PC-9 (cell line): ENCODE data around the gene LGALS1. TPM values are rescaled to one million over a fixed set of nuclear protein-coding genes. Genes with fewer than 3 reads are reported as not detected.

Experiments
- BruUV-seq: library from RNA; stranded (reverse); fragments of 400-500 nt; replicated peaks from 2 replicates; lab custom pipeline; 2021; lab: Mats Ljungman, UMichigan
- CTCF ChIA-PET: fragments of 300-600 bp; sonication (Branson Sonifier 250); formaldehyde crosslinking; loops from one replicate; lab custom pipeline; 2022; ENCODE audit warnings: antibody characterized with exemption; lab: Charles Lee
- POLR2A ChIA-PET: fragments of 300-600 bp; sonication (Branson Sonifier 250); formaldehyde crosslinking; loops from one replicate; lab custom pipeline; 2022; ENCODE audit warnings: antibody characterized with exemption; ENCODE audit not compliant: unreplicated experiment; lab: Charles Lee
- DNase-seq, 2 experiments: peaks; one replicate each; pipeline versions ENCODE4 v3.0.0 to v3.0.0-alpha.2; 2015 to 2022; ENCODE audit warnings: mixed read lengths in 1 of 2
- H2AFZ ChIP-seq: fragments of 200-600 bp; sonication (generic); 2 replicates; pipeline ENCODE4 v1.8.1; 2017; ENCODE audit warnings: antibody characterized with exemption
- H3F3A ChIP-seq: fragments of 200-600 bp; sonication (generic); 2 replicates; pipeline ENCODE4 v1.8.1; 2017; ENCODE audit warnings: antibody characterized with exemption, mild to moderate bottlenecking, low read depth; ENCODE audit not compliant: insufficient read depth
- H3K27ac ChIP-seq: fragments of 200-600 bp; sonication (generic); 2 replicates; pipeline ENCODE4 v1.6.1; 2016; ENCODE audit warnings: mixed run types
- H3K27me3 ChIP-seq: fragments of 200-600 bp; sonication (generic); 2 replicates; pipeline ENCODE4 v1.6.1; 2016; ENCODE audit warnings: low read depth, mixed run types; ENCODE audit not compliant: insufficient read depth
- H3K36me3 ChIP-seq: fragments of 200-600 bp; sonication (generic); 2 replicates; pipeline ENCODE4 v1.6.1; 2016; ENCODE audit warnings: low read depth, mixed run types
- H3K4me1 ChIP-seq: fragments of 200-600 bp; sonication (generic); replicated peaks from 2 replicates; pipeline ENCODE4 v1.6.1; 2016; ENCODE audit warnings: mixed run types; ENCODE audit not compliant: insufficient read depth
- H3K4me2 ChIP-seq: fragments of 200-600 bp; sonication (generic); 2 replicates; pipeline ENCODE4 v1.6.1; 2017; ENCODE audit warnings: mixed run types
- H3K4me3 ChIP-seq: fragments of 200-600 bp; sonication (generic); 2 replicates; pipeline ENCODE4 v1.6.1; 2016; ENCODE audit warnings: mixed run types
- H3K79me2 ChIP-seq: fragments of 200-600 bp; sonication (generic); 2 replicates; pipeline ENCODE4 v1.6.1; 2017; ENCODE audit warnings: low read depth, mixed run types
- H3K9me2 ChIP-seq: fragments of 200-600 bp; sonication (generic); 2 replicates; pipeline ENCODE4 v1.8.1; 2017; ENCODE audit warnings: mild to moderate bottlenecking; ENCODE audit not compliant: insufficient read depth
- H3K9me3 ChIP-seq: fragments of 200-600 bp; sonication (generic); 2 replicates; pipeline ENCODE4 v1.8.1; 2016; ENCODE audit warnings: low read depth; ENCODE audit not compliant: insufficient read depth
- H4K20me1 ChIP-seq: fragments of 200-600 bp; sonication (generic); 2 replicates; pipeline ENCODE4 v1.8.1; 2017; ENCODE audit not compliant: insufficient read depth
- EZH2 ChIP-seq: fragments of 200-600 bp; sonication (generic); IDR thresholded peaks from 2 replicates; pipeline ENCODE4 v1.8.0; 2017; ENCODE audit warnings: antibody characterized with exemption, low read depth
- intact Hi-C: fragments of 100-400 bp; cut with micrococcal nuclease; formaldehyde crosslinking; loops from one replicate; pipeline ENCODE4 v1.10.0; 2022; ENCODE audit not compliant: unreplicated experiment
- total RNA-seq: library from RNA; stranded (reverse); gene quantifications from 2 replicates; pipeline ENCODE4 v1.2.3, GENCODE V29; 2021
- TF ChIP-seq, protein P1 (sequence below): fragments of 200-600 bp; sonication (generic); conservative IDR thresholded peaks from 2 replicates; pipeline ENCODE4 v1.6.1; 2017; ENCODE audit warnings: mixed run types, antibody characterized with exemption, mild to moderate bottlenecking, moderate library complexity

LGALS1 gene
- total RNA-seq, 1 experiment from 2014 or later, result 791 TPM

DNA sequence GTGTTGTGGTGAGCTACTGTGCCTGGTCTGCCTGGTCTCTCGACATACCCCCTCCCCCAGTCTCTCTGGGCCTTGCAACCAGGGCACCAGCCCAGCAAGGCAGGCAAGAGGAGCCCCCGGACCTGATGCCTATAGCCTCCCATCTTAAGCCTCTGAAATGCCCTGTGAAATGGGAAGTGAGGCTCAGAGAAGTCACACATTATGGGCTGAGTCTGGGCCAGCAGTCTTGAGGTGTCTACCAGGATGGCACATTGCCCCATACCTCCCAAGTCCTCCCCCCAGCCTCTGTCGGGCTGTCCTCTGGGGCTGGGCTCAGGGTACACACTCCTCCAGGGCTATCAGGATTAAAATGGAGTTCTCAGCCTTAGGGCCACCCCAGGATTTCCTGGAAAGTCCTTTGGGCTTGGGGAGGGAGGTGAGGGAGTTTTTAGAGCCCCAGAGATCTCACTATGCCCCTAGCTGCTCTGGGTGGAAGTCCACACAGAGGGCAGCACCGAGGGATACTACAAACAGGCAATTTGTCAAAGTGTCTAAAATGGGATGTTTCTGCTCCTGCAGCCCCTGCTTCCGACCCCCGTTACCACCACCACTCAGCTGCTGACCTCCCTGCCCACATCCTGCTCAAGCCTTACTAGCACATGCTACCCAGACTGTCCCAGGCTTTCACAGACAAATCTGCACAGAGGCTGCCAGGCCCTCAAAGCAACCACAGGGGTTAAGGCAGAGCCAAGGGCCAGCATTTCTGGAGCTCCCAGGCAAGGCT, 39.1 kb upstream of the LGALS1 start:
- H3K4me3 ChIP-seq, result no peak overlapping the region
- no TSS peak for BruUV-seq
- no peaks in the 10 kb centered on the region for H3K27me3 ChIP-seq
- H4K20me1 ChIP-seq, result no peaks in the 10 kb centered on the region
- POLR2A ChIA-PET, result interaction anchor here (0.6 kb wide), 1 partner anchor 152 kb away, joined by 22 read pairs; no protein-coding TSS in a partner anchor
- H3K9me3 ChIP-seq, result no peaks in the 10 kb centered on the region
- intact Hi-C loops, result no loop called here
- no peak for DNase-seq
- no peak overlapping the region for H3K27ac ChIP-seq
- H3K4me2 ChIP-seq, result no peak overlapping the region
- no peak for TF ChIP-seq EZH2
- TF ChIP-seq, protein P1, sequence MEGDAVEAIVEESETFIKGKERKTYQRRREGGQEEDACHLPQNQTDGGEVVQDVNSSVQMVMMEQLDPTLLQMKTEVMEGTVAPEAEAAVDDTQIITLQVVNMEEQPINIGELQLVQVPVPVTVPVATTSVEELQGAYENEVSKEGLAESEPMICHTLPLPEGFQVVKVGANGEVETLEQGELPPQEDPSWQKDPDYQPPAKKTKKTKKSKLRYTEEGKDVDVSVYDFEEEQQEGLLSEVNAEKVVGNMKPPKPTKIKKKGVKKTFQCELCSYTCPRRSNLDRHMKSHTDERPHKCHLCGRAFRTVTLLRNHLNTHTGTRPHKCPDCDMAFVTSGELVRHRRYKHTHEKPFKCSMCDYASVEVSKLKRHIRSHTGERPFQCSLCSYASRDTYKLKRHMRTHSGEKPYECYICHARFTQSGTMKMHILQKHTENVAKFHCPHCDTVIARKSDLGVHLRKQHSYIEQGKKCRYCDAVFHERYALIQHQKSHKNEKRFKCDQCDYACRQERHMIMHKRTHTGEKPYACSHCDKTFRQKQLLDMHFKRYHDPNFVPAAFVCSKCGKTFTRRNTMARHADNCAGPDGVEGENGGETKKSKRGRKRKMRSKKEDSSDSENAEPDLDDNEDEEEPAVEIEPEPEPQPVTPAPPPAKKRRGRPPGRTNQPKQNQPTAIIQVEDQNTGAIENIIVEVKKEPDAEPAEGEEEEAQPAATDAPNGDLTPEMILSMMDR, result no peak; the same call in 1 of the 2 replicates
- peaks cover 7% of the 10 kb centered on the region for H3K79me2 ChIP-seq
- no peak overlapping the region for H2AFZ ChIP-seq
- H3K36me3 ChIP-seq, result no peaks in the 10 kb centered on the region
- H3K4me1 ChIP-seq, result peaks cover 26% of the 10 kb centered on the region
- peaks cover 46% of the 10 kb centered on the region for H3F3A ChIP-seq
- CTCF ChIA-PET, result interaction anchor here (0.7 to 1.6 kb wide), 2 partner anchors 29 to 34 kb away, joined by 3 to 8 read pairs; no protein-coding TSS in a partner anchor
- H3K9me2 ChIP-seq, result no peaks in the 10 kb centered on the region

DNA sequence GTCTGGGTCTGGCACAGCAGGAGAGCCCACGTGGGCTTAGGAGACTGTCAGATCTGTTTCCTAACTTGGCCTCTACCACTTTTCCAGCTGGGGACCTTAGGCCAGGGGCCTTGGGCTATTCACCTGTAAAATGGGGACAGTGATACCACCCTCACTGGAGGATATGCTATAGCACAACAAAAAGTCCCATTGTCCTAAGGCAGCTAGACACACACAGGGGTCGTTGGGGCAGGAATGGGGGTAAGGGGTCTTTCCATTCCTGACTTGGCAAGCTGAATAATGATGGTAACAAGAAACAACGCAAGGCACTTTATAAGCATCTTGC, 38.5 kb upstream of the LGALS1 start:
- no peak overlapping the region for H3K27ac ChIP-seq
- CTCF ChIA-PET, result interaction anchor here (1.6 kb wide), 1 partner anchor 30 kb away, joined by 8 read pairs; no protein-coding TSS in a partner anchor
- no peaks in the 10 kb centered on the region for H3K36me3 ChIP-seq
- no peak for TF ChIP-seq EZH2
- TF ChIP-seq, protein P1, result no peak
- H3K9me2 ChIP-seq, result no peaks in the 10 kb centered on the region
- DNase-seq, result no peak
- intact Hi-C loops, result no loop called here
- H3K27me3 ChIP-seq, result no peaks in the 10 kb centered on the region
- no peak overlapping the region for H3K4me3 ChIP-seq
- peaks cover 32% of the 10 kb centered on the region for H3K4me1 ChIP-seq
- H4K20me1 ChIP-seq, result no peaks in the 10 kb centered on the region
- no peak overlapping the region for H2AFZ ChIP-seq
- BruUV-seq, result no TSS peak
- POLR2A ChIA-PET, result interaction anchor here (0.6 kb wide), 1 partner anchor 152 kb away, joined by 22 read pairs; no protein-coding TSS in a partner anchor
- H3K9me3 ChIP-seq, result no peaks in the 10 kb centered on the region
- H3K4me2 ChIP-seq, result no peak overlapping the region
- peaks cover 7% of the 10 kb centered on the region for H3K79me2 ChIP-seq
- peaks cover 50% of the 10 kb centered on the region for H3F3A ChIP-seq

DNA sequence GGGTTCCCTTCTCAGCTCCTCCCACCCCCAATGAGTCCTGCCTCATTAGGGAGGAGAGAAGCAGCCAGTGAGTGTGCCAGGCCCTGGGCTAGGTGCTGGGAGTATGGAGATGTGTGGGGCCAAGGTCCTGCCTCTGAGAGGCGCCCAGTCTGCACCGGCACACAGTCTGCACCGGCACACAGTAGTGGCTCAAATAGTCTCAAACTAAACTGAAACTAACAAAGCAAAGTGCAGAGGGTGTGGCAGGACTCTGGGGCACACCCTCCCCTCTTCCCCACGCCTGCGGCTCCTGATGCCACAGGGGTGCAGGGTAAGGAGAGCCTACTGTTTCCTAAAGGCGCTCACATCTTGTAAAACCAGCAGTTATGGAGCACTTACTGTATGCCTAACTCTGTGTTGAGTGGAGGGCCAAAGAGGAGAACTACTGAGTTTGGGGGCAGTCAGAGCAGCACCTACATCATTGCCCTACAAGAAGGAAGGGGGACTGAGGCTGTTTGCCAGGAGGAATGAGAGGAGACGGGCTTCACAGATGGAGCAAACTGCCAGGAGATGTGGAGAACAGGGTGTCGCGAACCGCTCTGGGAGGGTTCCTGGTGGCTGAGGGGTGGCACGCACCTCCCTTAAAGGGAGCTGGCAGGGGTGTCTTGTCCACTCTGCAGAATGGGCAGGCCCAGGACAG, 36.9 kb upstream of the LGALS1 start:
- H2AFZ ChIP-seq, result no peak overlapping the region
- no peak for DNase-seq
- H3K4me2 ChIP-seq, result peak overlapping the region; percentile 99
- H3F3A ChIP-seq, result peaks cover 53% of the 10 kb centered on the region
- POLR2A ChIA-PET, result interaction anchor here (0.5 to 0.6 kb wide), 2 partner anchors 44 to 179 kb away, joined by 4 to 7 read pairs; no protein-coding TSS in a partner anchor
- H3K4me3 ChIP-seq, result no peak overlapping the region
- BruUV-seq, result no TSS peak
- H3K79me2 ChIP-seq, result peaks cover 7% of the 10 kb centered on the region
- intact Hi-C loops, result loop anchor here (1.0 kb wide), 1 partner anchor 30 kb away; the partner anchor contains the start of gene GGA1
- peaks cover 32% of the 10 kb centered on the region for H3K4me1 ChIP-seq
- CTCF ChIA-PET, result no interaction called here
- TF ChIP-seq EZH2, result no peak
- TF ChIP-seq, protein P1, result no peak
- no peaks in the 10 kb centered on the region for H3K9me2 ChIP-seq
- H4K20me1 ChIP-seq, result 0 out of 2 replicates have a peak, but pooled peaks cover under 1% of the 10 kb centered on the region
- H3K36me3 ChIP-seq, result 0 out of 2 replicates have a peak, but pooled peaks cover 4% of the 10 kb centered on the region
- no peaks in the 10 kb centered on the region for H3K27me3 ChIP-seq
- no peak overlapping the region for H3K27ac ChIP-seq
- no peaks in the 10 kb centered on the region for H3K9me3 ChIP-seq
